Endothelial cell of coronary artery (primary cell): ENCODE measurements around the gene PIBF1. TPM values are rescaled to one million over a fixed set of nuclear protein-coding genes. Genes with fewer than 3 reads are reported as not detected.

Experiments used
- total RNA-seq: library from RNA; depleted of rRNA; stranded (reverse); fragments of >200 nt; gene quantifications from 2 replicates; pipeline ENCODE4 v1.2.3, GENCODE V29; 2014

The PIBF1 gene, protein sequence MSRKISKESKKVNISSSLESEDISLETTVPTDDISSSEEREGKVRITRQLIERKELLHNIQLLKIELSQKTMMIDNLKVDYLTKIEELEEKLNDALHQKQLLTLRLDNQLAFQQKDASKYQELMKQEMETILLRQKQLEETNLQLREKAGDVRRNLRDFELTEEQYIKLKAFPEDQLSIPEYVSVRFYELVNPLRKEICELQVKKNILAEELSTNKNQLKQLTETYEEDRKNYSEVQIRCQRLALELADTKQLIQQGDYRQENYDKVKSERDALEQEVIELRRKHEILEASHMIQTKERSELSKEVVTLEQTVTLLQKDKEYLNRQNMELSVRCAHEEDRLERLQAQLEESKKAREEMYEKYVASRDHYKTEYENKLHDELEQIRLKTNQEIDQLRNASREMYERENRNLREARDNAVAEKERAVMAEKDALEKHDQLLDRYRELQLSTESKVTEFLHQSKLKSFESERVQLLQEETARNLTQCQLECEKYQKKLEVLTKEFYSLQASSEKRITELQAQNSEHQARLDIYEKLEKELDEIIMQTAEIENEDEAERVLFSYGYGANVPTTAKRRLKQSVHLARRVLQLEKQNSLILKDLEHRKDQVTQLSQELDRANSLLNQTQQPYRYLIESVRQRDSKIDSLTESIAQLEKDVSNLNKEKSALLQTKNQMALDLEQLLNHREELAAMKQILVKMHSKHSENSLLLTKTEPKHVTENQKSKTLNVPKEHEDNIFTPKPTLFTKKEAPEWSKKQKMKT
- 25.0 and 25.9 TPM in 2 replicates for total RNA-seq

GRCh38 chr13:72781451-72782439 is at the start of gene PIBF1, which contains the start of gene DIS3:
TSS of gene PIBF1 (plus strand) at chr13:72782133. CDS start at chr13:72783470, 1,337 bp downstream.
TSS of gene DIS3 (minus strand) at chr13:72781900. CDS start at chr13:72781832, 68 bp downstream.

GRCh38 chr13:73058736-73059459 is 277.0 kb downstream of the PIBF1 start, which contains the start of gene KLF5:
TSS of gene KLF5 (plus strand) at chr13:73059005. CDS start at chr13:73059328, 323 bp downstream.

Other genes with a start within 250 kb of the PIBF1 start
- gene MZT1, start 54.5 kb upstream of the PIBF1 start, total RNA-seq: 10.2 and 16.4 TPM in 2 replicates
- gene BORA, start 54.2 kb upstream of the PIBF1 start, total RNA-seq: 4.5 and 6.4 TPM in 2 replicates
- gene DIS3, start 233 bp upstream of the PIBF1 start, total RNA-seq: 38.7 and 41.9 TPM in 2 replicates